Measurements from ENCODE around the gene OR2G6. TPM values are rescaled to one million over a fixed set of nuclear protein-coding genes. Genes with fewer than 3 reads are reported as not detected.

Gene OR2G6
- total RNA-seq, 1 donor from 2014 or later = not detected

DNA sequence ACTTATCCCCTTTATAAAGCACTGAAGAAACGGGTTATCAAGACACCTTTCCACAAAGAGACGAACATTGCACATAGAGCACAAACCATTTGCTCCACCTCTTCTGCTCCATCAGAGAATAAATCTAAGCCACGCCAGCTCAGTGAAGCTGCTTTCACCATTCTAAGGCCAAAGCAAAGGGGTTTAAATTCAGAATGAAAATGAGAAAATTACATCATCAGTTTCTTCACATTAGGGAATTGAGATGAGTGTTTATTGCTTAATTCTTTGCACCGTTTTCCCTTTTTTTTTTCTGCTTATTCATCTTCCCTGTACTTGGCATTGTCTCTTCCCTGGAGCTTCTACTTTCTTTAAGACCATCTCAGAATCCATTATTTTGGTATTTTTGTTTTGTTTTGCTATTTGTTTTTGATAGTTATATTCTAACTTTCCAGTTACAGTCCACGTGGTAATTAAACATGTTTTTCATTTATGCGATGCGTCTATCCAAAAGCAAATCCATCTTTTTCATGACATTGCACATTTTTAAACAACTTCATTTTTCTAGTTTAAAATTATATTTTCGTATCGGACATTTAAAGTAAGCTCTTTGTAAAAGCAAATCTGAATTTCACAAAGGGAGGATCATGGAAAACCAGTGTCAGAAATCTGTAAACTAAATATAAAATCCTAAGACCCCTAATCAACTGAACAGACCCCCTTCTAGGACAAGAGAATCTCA, 68.5 kb downstream of the OR2G6 start:
- no peak for DNase-seq (ENCODE audit: low spot score, unreplicated experiment)
- H3K4me1 Mint-ChIP-seq (ENCODE audit: low read depth) = no peaks in the 10 kb centered on the region
- H3K9me3 Mint-ChIP-seq (ENCODE audit: low read depth) = peaks cover 45% of the 10 kb centered on the region
- H3K27me3 Mint-ChIP-seq = no peaks in the 10 kb centered on the region
- no peak overlapping the region for H3K27ac Mint-ChIP-seq
- TF ChIP-seq, protein P1, sequence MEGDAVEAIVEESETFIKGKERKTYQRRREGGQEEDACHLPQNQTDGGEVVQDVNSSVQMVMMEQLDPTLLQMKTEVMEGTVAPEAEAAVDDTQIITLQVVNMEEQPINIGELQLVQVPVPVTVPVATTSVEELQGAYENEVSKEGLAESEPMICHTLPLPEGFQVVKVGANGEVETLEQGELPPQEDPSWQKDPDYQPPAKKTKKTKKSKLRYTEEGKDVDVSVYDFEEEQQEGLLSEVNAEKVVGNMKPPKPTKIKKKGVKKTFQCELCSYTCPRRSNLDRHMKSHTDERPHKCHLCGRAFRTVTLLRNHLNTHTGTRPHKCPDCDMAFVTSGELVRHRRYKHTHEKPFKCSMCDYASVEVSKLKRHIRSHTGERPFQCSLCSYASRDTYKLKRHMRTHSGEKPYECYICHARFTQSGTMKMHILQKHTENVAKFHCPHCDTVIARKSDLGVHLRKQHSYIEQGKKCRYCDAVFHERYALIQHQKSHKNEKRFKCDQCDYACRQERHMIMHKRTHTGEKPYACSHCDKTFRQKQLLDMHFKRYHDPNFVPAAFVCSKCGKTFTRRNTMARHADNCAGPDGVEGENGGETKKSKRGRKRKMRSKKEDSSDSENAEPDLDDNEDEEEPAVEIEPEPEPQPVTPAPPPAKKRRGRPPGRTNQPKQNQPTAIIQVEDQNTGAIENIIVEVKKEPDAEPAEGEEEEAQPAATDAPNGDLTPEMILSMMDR (IDR thresholded peaks at IDR 0.05; ENCODE audit: unreplicated experiment) = no peak
- peaks cover 4% of the 10 kb centered on the region for H3K36me3 Mint-ChIP-seq (ENCODE audit: insufficient read depth)
- no peak overlapping the region for H3K4me3 Mint-ChIP-seq (ENCODE audit: low read depth)

Other genes with a start within 250 kb of the OR2G6 start
- not detected in 2 replicates for gene OR2T33, start 230.1 kb upstream of the OR2G6 start, total RNA-seq
- not detected in 2 replicates for gene OR2T12, start 204.6 kb upstream of the OR2G6 start, total RNA-seq
- gene OR2M7, start 183.5 kb upstream of the OR2G6 start, total RNA-seq = not detected in 2 replicates
- gene OR14C36, start 159.3 kb upstream of the OR2G6 start, total RNA-seq = not detected in 2 replicates
- not detected in 2 replicates for gene OR2T4, start 146.4 kb upstream of the OR2G6 start, total RNA-seq
- not detected in 2 replicates for gene OR2T6, start 132.3 kb upstream of the OR2G6 start, total RNA-seq
- not detected in 2 replicates for gene OR2T1, start 105.0 kb upstream of the OR2G6 start, total RNA-seq
- not detected in 2 replicates for gene OR2T2, start 62.4 kb upstream of the OR2G6 start, total RNA-seq
- not detected in 2 replicates for gene OR2T3, start 34.7 kb upstream of the OR2G6 start, total RNA-seq
- not detected in 2 replicates for gene OR2T5, start 19.5 kb upstream of the OR2G6 start, total RNA-seq
- gene OR2T29, start 54.7 kb downstream of the OR2G6 start, total RNA-seq = not detected in 2 replicates
- gene OR2T34, start 66.7 kb downstream of the OR2G6 start, total RNA-seq = not detected in 2 replicates
- gene OR2T10, start 89.6 kb downstream of the OR2G6 start, total RNA-seq = not detected in 2 replicates
- gene OR2T11, start 127.0 kb downstream of the OR2G6 start, total RNA-seq = not detected in 2 replicates
- not detected in 2 replicates for gene OR2T35, start 137.2 kb downstream of the OR2G6 start, total RNA-seq
- not detected in 2 replicates for gene OR2T27, start 147.5 kb downstream of the OR2G6 start, total RNA-seq
- not detected in 2 replicates for gene OR14I1, start 194.7 kb downstream of the OR2G6 start, total RNA-seq
- gene LYPD8, start 247.7 kb downstream of the OR2G6 start, total RNA-seq = not detected in 2 replicates

Measured in progenitor cell of endocrine pancreas (in vitro differentiated cells).